ENCODE data around the gene VAV3. TPM values are rescaled to one million over a fixed set of nuclear protein-coding genes. Genes with fewer than 3 reads are reported as not detected.
"Not testable (repeated sequence)": the region's sequence is repeated elsewhere in the genome, so short reads cannot be mapped to it uniquely, and the experiment has no call there.

The VAV3 gene
- total RNA-seq, 1 donor from 2014 or later: 25.8 TPM

DNA sequence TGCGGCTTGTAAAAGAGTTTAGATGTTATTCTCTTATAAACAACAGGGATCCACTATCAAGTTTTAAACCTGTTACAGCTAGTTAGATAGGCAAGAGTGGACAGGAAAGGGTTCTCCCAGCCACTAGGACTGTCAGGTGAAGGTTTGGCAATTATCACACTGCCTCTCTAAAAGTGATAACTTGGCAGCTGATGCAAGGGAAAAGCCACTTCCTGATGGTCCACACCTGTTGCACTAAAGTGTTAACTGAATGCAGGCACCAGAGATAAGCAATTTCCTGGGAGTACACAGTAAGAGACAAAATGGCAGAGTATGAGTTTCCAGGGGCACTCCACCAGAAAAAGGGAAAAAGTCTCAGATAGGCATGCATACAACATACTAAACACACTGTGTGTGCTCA, 99.4 kb downstream of the VAV3 start:
- no peak overlapping the region for H3K27ac Mint-ChIP-seq (ENCODE audit: unreplicated experiment)
- H3K27me3 Mint-ChIP-seq (ENCODE audit: unreplicated experiment): no peaks in the 10 kb centered on the region
- no peaks in the 10 kb centered on the region for H3K4me1 Mint-ChIP-seq (ENCODE audit: low read depth, unreplicated experiment)
- DNase-seq: no peak
- H3K36me3 Mint-ChIP-seq (ENCODE audit: unreplicated experiment): peaks cover 6% of the 10 kb centered on the region
- no peak overlapping the region for H3K4me3 Mint-ChIP-seq (ENCODE audit: unreplicated experiment)
- TF ChIP-seq, protein P1, sequence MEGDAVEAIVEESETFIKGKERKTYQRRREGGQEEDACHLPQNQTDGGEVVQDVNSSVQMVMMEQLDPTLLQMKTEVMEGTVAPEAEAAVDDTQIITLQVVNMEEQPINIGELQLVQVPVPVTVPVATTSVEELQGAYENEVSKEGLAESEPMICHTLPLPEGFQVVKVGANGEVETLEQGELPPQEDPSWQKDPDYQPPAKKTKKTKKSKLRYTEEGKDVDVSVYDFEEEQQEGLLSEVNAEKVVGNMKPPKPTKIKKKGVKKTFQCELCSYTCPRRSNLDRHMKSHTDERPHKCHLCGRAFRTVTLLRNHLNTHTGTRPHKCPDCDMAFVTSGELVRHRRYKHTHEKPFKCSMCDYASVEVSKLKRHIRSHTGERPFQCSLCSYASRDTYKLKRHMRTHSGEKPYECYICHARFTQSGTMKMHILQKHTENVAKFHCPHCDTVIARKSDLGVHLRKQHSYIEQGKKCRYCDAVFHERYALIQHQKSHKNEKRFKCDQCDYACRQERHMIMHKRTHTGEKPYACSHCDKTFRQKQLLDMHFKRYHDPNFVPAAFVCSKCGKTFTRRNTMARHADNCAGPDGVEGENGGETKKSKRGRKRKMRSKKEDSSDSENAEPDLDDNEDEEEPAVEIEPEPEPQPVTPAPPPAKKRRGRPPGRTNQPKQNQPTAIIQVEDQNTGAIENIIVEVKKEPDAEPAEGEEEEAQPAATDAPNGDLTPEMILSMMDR (IDR thresholded peaks at IDR 0.05; ENCODE audit: partially characterized antibody, unreplicated experiment): no peak
- peaks cover 2% of the 10 kb centered on the region for H3K9me3 Mint-ChIP-seq (ENCODE audit: unreplicated experiment)

DNA sequence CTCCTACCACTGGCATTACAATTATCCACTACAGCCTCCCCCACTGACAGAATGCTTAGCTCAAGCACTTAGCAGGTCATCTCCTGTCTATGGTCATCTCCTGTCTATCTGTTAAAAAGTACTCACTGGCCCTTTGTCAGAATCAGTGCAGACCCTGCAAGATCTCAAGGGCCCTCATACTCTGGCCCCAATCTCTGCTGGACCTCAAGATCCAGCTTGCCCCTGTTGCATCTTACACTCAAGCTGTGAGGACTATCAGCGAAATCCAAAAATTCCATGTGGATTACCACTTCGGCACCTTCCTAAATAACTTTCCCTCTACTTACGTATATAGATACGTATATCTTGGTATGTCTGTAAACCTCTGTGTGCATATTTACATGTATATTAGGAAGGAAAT, 101.6 kb downstream of the VAV3 start:
- Mint-ChIP-seq H3K27ac (ENCODE audit: unreplicated experiment) (no peak overlapping the region), H3K27me3 (ENCODE audit: unreplicated experiment) (no peaks in the 10 kb centered on the region), H3K4me3 (ENCODE audit: unreplicated experiment) (no peak overlapping the region), H3K4me1 (ENCODE audit: low read depth, unreplicated experiment) (no peaks in the 10 kb centered on the region), H3K9me3 (ENCODE audit: unreplicated experiment) (peaks cover 2% of the 10 kb centered on the region), H3K36me3 (ENCODE audit: unreplicated experiment) (no peaks in the 10 kb centered on the region)
- TF ChIP-seq, protein P1 (IDR thresholded peaks at IDR 0.05; ENCODE audit: partially characterized antibody, unreplicated experiment): no peak
- no peak for DNase-seq

DNA sequence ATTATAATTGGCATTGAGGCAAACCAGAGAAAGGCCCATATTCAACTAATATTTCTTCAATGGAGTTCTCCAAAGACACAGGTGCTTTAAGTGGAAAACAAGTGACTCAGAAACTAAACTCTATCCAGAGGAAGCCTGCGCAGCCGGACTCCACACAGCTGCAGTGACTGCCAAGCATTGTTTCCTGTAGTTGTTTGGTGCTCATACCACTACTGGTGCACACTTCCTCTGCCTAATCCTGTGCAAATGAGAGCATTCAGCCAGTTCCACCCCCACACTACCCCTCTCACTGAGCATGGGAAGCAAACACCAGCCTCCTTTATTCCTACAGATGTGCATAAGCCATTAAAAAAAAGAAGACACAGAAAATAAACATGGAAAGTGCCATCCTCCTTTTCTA, 102.9 kb downstream of the VAV3 start:
- H3K27me3 Mint-ChIP-seq (ENCODE audit: unreplicated experiment): no peaks in the 10 kb centered on the region
- no peak overlapping the region for H3K27ac Mint-ChIP-seq (ENCODE audit: unreplicated experiment)
- H3K9me3 Mint-ChIP-seq (ENCODE audit: unreplicated experiment): peaks cover 2% of the 10 kb centered on the region
- DNase-seq: no peak
- H3K36me3 Mint-ChIP-seq (ENCODE audit: unreplicated experiment): no peaks in the 10 kb centered on the region
- TF ChIP-seq, protein P1 (IDR thresholded peaks at IDR 0.05; ENCODE audit: partially characterized antibody, unreplicated experiment): no peak
- no peaks in the 10 kb centered on the region for H3K4me1 Mint-ChIP-seq (ENCODE audit: low read depth, unreplicated experiment)
- H3K4me3 Mint-ChIP-seq (ENCODE audit: unreplicated experiment): no peak overlapping the region

DNA sequence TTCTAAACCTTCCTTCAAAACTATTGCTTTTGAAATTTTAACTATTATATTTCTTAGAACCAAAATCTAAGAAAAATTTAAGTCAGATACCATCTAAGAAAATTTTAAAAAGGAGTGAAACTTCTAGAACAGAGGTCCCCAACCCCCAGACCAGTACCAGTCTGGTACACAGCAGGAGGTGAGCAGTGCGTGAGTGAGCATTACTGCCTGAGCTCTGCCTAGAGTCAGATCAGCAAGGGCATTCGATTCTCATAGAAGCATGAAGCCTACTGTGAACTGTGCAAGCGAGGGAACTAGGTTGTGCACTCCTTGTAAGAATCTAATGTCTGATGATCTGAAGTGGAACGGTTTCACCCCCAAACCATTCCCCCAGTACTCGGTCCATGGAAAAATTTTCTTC, 106.7 kb downstream of the VAV3 start:
- H3K27me3 Mint-ChIP-seq (ENCODE audit: unreplicated experiment): no peaks in the 10 kb centered on the region
- no peak overlapping the region for H3K4me3 Mint-ChIP-seq (ENCODE audit: unreplicated experiment)
- H3K9me3 Mint-ChIP-seq (ENCODE audit: unreplicated experiment): no peaks in the 10 kb centered on the region
- TF ChIP-seq, protein P1 (IDR thresholded peaks at IDR 0.05; ENCODE audit: partially characterized antibody, unreplicated experiment): no peak
- H3K4me1 Mint-ChIP-seq (ENCODE audit: low read depth, unreplicated experiment): no peaks in the 10 kb centered on the region
- no peaks in the 10 kb centered on the region for H3K36me3 Mint-ChIP-seq (ENCODE audit: unreplicated experiment)
- no peak for DNase-seq
- H3K27ac Mint-ChIP-seq (ENCODE audit: unreplicated experiment): no peak overlapping the region

DNA sequence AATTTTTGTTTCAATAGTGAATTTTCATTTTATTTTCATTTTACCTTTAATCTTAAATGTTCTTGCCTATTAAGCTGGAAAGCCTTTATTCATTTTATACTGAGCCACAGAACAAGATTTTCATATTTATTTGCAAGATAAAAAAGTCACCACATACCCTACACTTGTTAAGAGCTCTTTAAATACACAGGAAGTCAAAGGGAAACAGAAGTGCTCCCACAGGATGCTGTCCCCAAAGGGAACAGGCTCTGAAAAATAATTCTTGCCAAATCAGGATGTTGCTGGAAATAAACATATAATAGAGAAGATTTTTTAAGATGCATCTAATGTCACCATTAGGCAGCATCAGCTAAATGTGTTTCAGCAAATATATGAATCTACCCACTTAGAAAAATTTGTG, 113.6 kb downstream of the VAV3 start:
- no peak overlapping the region for H3K4me3 Mint-ChIP-seq (ENCODE audit: unreplicated experiment)
- H3K36me3 Mint-ChIP-seq (ENCODE audit: unreplicated experiment): peaks cover 14% of the 10 kb centered on the region
- peaks cover 2% of the 10 kb centered on the region for H3K27me3 Mint-ChIP-seq (ENCODE audit: unreplicated experiment)
- TF ChIP-seq, protein P1 (IDR thresholded peaks at IDR 0.05; ENCODE audit: partially characterized antibody, unreplicated experiment): no peak
- H3K27ac Mint-ChIP-seq (ENCODE audit: unreplicated experiment): no peak overlapping the region
- DNase-seq: no peak
- H3K9me3 Mint-ChIP-seq (ENCODE audit: unreplicated experiment): peaks cover 6% of the 10 kb centered on the region
- peaks cover 2% of the 10 kb centered on the region for H3K4me1 Mint-ChIP-seq (ENCODE audit: low read depth, unreplicated experiment)

DNA sequence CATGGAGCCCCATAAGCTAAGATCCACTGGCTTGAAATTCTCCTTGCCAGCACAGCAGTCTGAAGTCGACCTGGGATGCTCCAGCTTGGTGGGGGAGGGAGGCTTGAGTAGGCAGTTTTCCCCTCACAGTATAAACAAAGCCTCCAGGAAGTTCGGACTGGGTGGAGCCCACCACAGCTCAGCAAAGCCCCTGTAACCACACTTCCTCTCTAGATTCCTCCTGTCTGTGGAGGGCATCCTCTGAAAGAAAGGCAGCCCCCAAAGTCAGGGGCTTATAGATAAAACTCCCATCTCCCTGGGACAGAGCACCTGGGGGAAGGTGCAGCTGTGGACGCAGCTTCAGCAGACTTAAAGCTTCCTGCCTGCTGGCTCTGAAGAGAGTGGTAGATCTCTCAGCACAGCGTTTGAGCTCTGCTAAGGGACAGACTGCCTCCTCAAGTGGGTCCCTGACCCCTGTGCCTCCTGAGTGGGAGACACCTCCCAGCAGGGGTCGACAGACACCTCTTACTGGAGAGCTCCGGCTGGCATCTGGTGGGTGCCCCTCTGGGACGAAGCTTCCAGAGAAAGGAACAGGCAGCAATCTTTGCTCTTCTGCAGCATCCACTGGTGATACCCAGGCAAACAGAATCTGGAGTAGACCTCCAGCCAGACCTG, 120.3 kb downstream of the VAV3 start:
- not testable (repeated sequence) for H3K27me3 Mint-ChIP-seq (ENCODE audit: unreplicated experiment); H3K4me1 Mint-ChIP-seq (ENCODE audit: low read depth, unreplicated experiment); DNase-seq; H3K9me3 Mint-ChIP-seq (ENCODE audit: unreplicated experiment); H3K27ac Mint-ChIP-seq (ENCODE audit: unreplicated experiment); H3K4me3 Mint-ChIP-seq (ENCODE audit: unreplicated experiment)
- H3K36me3 Mint-ChIP-seq (ENCODE audit: unreplicated experiment): peaks cover 18% of the 10 kb centered on the region
